GM08714 (cell line): ENCODE measurements around the gene TRIM66.
A peak's percentile ranks its signal among the peaks of the same experiment; 100 is the strongest.
"Not testable (repeated sequence)": the region's sequence is repeated elsewhere in the genome, so short reads cannot be mapped to it uniquely, and the experiment has no call there.

ENCODE experiments used
- H3K4me3 ChIP-seq: fragments of 200-500 bp; sonication (Bioruptor generic); 2 replicates; pipeline ENCODE4 v1.5.1; 2014; ENCODE audit warnings: mild to moderate bottlenecking, low read length, inconsistent platforms
- ZNF274 ChIP-seq: IDR thresholded peaks from 2 replicates; pipeline ENCODE4 v1.6.1; 2012; ENCODE audit warnings: mild to moderate bottlenecking, low read depth, low read length

Gene TRIM66

GRCh38 chr11:8688414-8689362 is 6.2 kb upstream of the TRIM66 start:
- peak overlapping the region; percentile 68 for H3K4me3 ChIP-seq
- TF ChIP-seq ZNF274: no peak

DNA sequence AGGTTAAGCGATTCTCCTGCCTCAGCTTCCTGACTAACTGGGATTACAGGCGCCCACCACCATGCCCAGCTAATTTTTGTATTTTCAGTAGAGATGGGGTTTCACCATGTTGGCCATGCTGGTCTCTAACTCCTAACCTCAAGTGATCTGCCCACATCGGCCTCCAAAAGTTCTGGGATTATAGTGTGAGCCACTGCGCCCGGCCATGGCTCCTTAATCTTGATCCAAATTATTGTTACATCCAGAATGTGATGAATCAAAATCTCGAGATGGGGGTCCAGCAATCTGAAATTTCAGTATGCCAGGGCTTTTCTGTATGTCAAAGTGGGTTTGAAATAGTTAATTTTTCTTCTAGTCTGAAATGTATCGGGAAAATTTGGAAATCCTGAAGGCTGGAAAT is 3.9 kb upstream of the TRIM66 start:
- no peak for TF ChIP-seq ZNF274
- H3K4me3 ChIP-seq: no peak overlapping the region

GRCh38 chr11:8685820-8686219 is 3.4 kb upstream of the TRIM66 start:
- H3K4me3 ChIP-seq: no peak overlapping the region
- TF ChIP-seq ZNF274: no peak

DNA sequence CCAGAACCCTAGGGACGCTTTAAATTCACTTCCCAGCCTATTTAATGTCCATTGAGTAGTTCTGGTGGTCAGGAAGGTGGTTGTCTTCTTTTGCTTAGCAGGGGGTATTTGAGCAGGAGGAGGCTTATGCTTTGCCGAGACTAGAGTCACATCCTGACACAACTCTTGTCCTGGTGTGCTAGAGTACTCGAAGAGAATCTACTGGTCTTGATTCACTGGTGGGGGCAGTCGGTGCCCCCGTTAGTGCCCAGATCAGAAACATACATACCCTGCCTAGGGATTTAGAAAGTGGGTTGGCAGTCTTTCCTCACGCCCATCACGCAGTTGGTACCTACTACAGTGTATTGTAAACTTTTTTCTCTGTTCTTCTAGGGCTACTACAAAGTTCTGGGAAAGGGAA is 2.8 kb upstream of the TRIM66 start:
- H3K4me3 ChIP-seq: peak overlapping the region; percentile 77; the same call in 1 of the 2 replicates
- no peak for TF ChIP-seq ZNF274

- no peak for TF ChIP-seq ZNF274
- peak overlapping the region; percentile 77 for H3K4me3 ChIP-seq
Observed at GRCh38 chr11:8684600-8685290, 2.3 kb upstream of the TRIM66 start.

DNA sequence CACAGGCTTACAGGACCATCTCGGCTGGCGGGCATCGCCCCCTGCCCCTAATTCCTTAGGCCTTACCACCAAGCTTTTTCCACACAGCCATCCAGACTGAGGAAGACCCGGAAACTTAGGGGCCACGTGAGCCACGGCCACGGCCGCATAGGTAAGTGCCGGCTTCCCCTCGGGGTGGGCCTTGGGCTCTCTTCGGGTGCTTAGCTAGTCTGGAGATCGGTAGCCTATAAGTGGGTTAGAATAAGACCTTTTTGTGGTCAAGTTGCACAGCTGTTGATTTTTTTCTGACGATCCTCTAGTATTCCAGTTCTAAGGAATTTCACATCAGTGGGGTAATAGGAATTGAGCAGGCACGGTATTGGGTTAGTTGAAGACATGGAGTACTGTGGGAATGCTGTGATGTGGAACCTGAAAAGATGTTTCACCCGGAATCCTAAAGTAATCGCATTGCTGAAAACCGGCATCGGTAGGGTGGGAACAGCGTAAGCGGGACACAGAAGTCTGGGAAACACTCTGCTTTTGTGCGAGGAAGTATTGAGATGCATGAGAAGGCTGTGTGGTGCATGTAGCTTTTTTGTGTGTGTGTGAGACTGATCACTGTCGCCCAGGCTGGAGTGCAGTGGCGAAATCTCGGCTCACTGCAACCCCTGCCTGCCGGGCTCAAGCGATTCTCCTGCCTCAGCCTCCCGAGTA is 796 bp upstream of the TRIM66 start:
- TF ChIP-seq ZNF274: no peak
- H3K4me3 ChIP-seq: peak overlapping the region; percentile 77

- H3K4me3 ChIP-seq: peak overlapping the region; percentile 77
- no peak for TF ChIP-seq ZNF274
Observed at GRCh38 chr11:8681837-8682302, 595 bp downstream of the TRIM66 start.

GRCh38 chr11:8679006-8679405 is 3.5 kb downstream of the TRIM66 start:
- no peak for TF ChIP-seq ZNF274
- no peak overlapping the region for H3K4me3 ChIP-seq

- no peak overlapping the region for H3K4me3 ChIP-seq
- TF ChIP-seq ZNF274: no peak
Observed at GRCh38 chr11:8676458-8676857, 6.0 kb downstream of the TRIM66 start.

DNA sequence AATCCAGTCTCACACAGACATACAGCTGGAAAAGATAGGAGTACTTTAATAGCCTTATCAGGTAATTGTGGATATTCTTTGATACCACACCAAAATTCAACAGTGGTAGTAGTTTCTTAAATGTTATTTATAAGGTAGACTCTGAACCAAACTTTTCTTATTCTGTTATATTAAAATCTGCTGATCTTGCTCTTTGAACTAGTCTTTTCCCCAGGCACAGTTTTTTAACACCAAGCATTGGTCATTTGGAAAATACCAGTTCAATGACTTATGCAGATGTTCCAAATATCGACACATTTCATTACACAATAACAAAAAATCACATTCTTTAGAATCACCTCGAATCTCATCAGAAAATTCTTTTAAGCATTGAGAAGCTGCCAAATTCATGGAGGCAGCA is 7.6 kb downstream of the TRIM66 start:
- no peak overlapping the region for H3K4me3 ChIP-seq
- TF ChIP-seq ZNF274: no peak

GRCh38 chr11:8672346-8672745 is 10.1 kb downstream of the TRIM66 start:
- no peak for TF ChIP-seq ZNF274
- no peak overlapping the region for H3K4me3 ChIP-seq

DNA sequence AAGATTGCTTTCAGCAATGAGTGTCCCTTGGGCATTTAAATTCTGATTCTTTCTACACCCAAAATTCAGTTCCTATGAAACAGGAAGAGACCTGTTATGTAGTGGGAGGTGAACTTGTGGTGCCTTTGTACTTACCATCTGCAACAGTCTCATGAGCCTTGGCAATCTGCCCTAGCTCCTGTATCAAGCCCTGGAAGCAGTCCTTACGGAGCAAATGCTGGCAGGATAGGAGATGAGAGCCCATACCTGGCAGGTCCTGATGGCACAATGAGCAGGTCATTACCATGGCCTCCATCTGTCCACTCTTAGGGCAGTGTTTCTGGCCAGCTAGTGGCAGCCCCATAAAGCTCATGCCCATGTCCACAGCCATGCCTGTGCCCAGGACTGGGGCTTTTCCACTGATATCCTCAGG is 10.8 kb downstream of the TRIM66 start:
- no peak overlapping the region for H3K4me3 ChIP-seq

GRCh38 chr11:8671193-8671612 is 11.3 kb downstream of the TRIM66 start:
- no peak for TF ChIP-seq ZNF274
- H3K4me3 ChIP-seq: no peak overlapping the region

More for the DNA sequence above, 10.8 kb downstream of the TRIM66 start:
- TF ChIP-seq ZNF274: no peak

DNA sequence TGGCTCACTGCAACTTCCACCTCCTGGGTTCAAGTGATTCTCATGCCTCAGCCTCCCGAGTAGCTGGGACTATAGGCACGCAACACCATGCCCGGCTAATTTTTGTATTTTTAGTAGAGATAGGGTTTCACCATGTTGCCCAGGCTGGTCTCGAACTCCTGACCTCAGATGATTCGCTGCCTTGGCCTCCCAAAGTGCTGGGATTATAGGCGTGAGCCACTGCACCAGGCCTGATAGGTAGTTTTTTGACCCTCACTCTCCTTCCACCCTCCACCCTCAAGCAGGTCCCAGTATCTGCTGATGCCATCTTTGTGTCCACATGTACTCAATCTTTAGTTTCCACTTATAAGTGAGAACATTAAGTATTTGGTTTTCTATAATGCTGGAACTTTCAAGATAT is 12.4 kb downstream of the TRIM66 start:
- not testable (repeated sequence) for H3K4me3 ChIP-seq
